ENCODE data around the gene HOXA10. TPM values are rescaled to one million over a fixed set of nuclear protein-coding genes. Genes with fewer than 3 reads are reported as not detected.
A peak's percentile ranks its signal among the peaks of the same experiment; 100 is the strongest.

HOXA10 gene
- total RNA-seq, 2 donors from 2014 or later = not detected

DNA sequence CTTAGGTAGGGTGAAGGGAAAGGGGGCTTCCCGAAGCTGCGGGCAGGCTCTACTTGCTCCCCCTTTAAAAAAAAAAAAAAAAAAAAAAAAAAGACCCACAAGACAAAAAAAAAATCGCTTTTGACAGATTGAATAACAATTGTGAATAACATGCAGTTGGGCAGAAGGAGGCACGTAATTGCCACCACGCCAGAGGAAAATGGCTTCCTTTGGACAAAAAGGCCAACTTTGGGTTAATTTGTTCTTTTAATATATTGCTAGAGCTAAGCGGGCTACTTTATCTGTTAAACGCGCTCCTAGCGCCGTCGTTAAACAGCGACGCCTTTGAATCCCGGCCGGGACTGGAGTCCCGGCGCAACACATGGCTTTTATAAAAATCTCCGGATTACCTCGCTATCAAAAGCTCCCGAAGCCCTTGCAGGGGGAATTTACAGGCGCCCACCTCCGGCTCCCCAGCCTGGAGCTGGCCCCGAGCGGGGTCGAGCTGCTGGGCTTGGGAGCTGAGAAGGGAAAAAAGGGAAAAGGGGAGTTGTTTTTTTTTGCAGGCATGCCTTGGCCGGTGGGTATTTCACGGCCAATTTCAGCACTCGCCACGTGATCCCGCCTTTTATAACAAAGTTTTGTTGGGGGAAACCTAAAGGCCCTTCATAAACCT is 9.7 kb upstream of the HOXA10 start:
- H3K27me3 Mint-ChIP-seq (ENCODE audit: insufficient read depth) = peaks cover 100% of the 10 kb centered on the region
- no peaks in the 10 kb centered on the region for H3K36me3 Mint-ChIP-seq (ENCODE audit: low read depth)
- Histone ChIP-seq H3K4me1 (ENCODE audit: control insufficient read depth, insufficient read depth, low read length) (peaks cover 12% of the 10 kb centered on the region), H3K4me3 (ENCODE audit: low read length) (peak overlapping the region; percentile 77), H3K27ac (ENCODE audit: low read depth, low read length) (no peak overlapping the region), H3K27me3 (ENCODE audit: control insufficient read depth, insufficient read depth, low read length, poor library complexity, severe bottlenecking) (peaks cover 100% of the 10 kb centered on the region), H3K9ac (ENCODE audit: extremely low read depth, low read length, poor library complexity, severe bottlenecking) (no peak overlapping the region), H3K9me3 (ENCODE audit: control insufficient read depth, low read length) (no peaks in the 10 kb centered on the region), H3K36me3 (ENCODE audit: control insufficient read depth, insufficient read depth, low read length) (no peaks in the 10 kb centered on the region)
- WGBS, 2 experiments (ENCODE audit: insufficient coverage in 1 of 2, insufficient read length in 1 of 2) = 2 to 4% methylated on average over 26 to 28 of the region's 30 CpGs
- peak; percentile 71 for DNase-seq
- H3K4me1 Mint-ChIP-seq = peaks cover 26% of the 10 kb centered on the region
- H3K9me3 Mint-ChIP-seq = peaks cover 4% of the 10 kb centered on the region
- TF ChIP-seq, protein P1, sequence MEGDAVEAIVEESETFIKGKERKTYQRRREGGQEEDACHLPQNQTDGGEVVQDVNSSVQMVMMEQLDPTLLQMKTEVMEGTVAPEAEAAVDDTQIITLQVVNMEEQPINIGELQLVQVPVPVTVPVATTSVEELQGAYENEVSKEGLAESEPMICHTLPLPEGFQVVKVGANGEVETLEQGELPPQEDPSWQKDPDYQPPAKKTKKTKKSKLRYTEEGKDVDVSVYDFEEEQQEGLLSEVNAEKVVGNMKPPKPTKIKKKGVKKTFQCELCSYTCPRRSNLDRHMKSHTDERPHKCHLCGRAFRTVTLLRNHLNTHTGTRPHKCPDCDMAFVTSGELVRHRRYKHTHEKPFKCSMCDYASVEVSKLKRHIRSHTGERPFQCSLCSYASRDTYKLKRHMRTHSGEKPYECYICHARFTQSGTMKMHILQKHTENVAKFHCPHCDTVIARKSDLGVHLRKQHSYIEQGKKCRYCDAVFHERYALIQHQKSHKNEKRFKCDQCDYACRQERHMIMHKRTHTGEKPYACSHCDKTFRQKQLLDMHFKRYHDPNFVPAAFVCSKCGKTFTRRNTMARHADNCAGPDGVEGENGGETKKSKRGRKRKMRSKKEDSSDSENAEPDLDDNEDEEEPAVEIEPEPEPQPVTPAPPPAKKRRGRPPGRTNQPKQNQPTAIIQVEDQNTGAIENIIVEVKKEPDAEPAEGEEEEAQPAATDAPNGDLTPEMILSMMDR (conservative IDR thresholded peaks at IDR 0.05) = no peak
- H3K4me3 Mint-ChIP-seq = peak overlapping the region; percentile 46
- H3K27ac Mint-ChIP-seq = no peak overlapping the region

DNA sequence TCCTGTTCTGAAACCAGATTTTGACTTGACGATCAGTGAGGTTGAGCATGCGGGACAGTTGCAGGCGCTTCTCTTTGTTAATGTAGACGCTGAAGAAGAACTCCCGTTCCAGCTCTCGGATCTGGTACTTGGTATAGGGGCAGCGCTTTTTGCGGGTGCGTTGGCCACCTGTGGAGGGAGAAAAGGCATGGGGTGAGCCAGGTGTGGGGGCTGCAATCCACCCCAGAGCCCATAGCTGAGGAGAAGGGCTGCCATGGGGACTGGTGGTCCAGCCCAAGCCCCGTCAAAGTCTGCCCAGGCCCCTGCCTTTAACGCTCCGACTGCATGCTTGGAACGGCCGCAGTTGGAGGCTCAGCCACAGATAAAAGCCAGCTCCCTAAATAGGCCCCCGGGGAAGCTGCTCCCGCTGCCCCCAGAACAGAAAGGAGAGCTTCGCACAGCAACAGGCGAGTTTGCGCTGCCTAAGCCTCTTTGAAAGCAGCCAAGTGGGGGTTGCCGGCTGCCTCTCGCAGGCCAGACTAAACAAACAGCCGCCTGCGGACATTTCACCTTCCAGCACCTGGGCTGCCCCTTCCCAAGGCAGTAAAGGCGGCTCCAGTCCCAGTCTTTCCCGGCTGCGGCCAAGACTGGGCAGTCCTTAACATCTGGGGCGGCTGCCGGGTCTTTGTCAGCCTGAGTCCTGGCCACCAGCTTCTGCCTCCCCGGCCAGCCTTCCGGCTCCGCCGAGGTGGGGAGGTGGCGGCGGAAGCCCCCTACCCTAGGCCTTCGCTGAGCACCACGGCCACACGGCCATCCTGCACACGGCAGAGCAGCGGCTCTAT is 9.0 kb upstream of the HOXA10 start:
- Histone ChIP-seq H3K27me3 (ENCODE audit: control insufficient read depth, insufficient read depth, low read length, poor library complexity, severe bottlenecking) (peaks cover 100% of the 10 kb centered on the region), H3K36me3 (ENCODE audit: control insufficient read depth, insufficient read depth, low read length) (no peaks in the 10 kb centered on the region), H3K27ac (ENCODE audit: low read depth, low read length) (no peak overlapping the region), H3K4me3 (ENCODE audit: low read length) (peak overlapping the region; percentile 77), H3K4me1 (ENCODE audit: control insufficient read depth, insufficient read depth, low read length) (peaks cover 6% of the 10 kb centered on the region), H3K9ac (ENCODE audit: extremely low read depth, low read length, poor library complexity, severe bottlenecking) (no peak overlapping the region), H3K9me3 (ENCODE audit: control insufficient read depth, low read length) (no peaks in the 10 kb centered on the region)
- Mint-ChIP-seq H3K36me3 (ENCODE audit: low read depth) (no peaks in the 10 kb centered on the region), H3K4me3 (peak overlapping the region; percentile 46), H3K9me3 (peaks cover 4% of the 10 kb centered on the region), H3K27ac (no peak overlapping the region), H3K4me1 (peaks cover 19% of the 10 kb centered on the region), H3K27me3 (ENCODE audit: insufficient read depth) (peaks cover 100% of the 10 kb centered on the region)
- 3 to 17% methylated on average over 12 to 37 of the region's 39 CpGs for WGBS, 2 experiments (ENCODE audit: insufficient coverage in 1 of 2, insufficient read length in 1 of 2)
- TF ChIP-seq, protein P1 (conservative IDR thresholded peaks at IDR 0.05) = no peak
- peak; percentile 89 for DNase-seq

DNA sequence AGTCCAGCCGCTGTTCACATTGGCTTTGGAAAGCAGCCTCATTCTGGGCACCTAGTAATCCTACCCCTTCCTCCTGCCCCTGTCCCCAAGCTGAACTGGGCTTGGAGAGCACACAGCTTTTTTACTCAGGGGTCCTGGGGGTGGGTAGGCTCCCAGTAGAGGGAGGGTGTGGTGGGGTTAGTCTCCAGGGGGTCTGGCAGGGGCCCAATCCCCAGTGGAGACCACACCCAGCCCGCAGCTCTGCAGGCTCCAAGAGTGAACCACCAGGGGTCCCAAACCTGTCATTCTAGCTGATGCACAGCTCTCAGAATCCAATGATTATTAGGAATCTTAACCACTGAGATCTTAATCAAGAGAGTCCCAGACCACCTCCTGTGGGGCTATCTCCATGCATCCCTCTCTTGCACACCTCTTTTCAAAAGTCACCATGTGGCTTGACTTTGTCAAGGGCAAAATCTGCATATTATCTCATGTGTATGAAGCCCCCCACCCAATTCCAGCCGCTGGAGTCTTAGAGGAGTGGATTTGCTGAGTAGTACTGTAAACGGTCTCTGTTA is 8.2 kb upstream of the HOXA10 start:
- TF ChIP-seq, protein P1 (conservative IDR thresholded peaks at IDR 0.05) = no peak
- Histone ChIP-seq H3K27me3 (ENCODE audit: control insufficient read depth, insufficient read depth, low read length, poor library complexity, severe bottlenecking) (peaks cover 100% of the 10 kb centered on the region), H3K36me3 (ENCODE audit: control insufficient read depth, insufficient read depth, low read length) (no peaks in the 10 kb centered on the region), H3K27ac (ENCODE audit: low read depth, low read length) (no peak overlapping the region), H3K4me3 (ENCODE audit: low read length) (no peak overlapping the region), H3K9me3 (ENCODE audit: control insufficient read depth, low read length) (no peaks in the 10 kb centered on the region), H3K9ac (ENCODE audit: extremely low read depth, low read length, poor library complexity, severe bottlenecking) (no peak overlapping the region), H3K4me1 (ENCODE audit: control insufficient read depth, insufficient read depth, low read length) (peaks cover 6% of the 10 kb centered on the region)
- Mint-ChIP-seq H3K4me3 (no peak overlapping the region), H3K9me3 (peaks cover 4% of the 10 kb centered on the region), H3K27me3 (ENCODE audit: insufficient read depth) (peaks cover 100% of the 10 kb centered on the region), H3K4me1 (peaks cover 19% of the 10 kb centered on the region), H3K36me3 (ENCODE audit: low read depth) (no peaks in the 10 kb centered on the region), H3K27ac (no peak overlapping the region)
- WGBS, 2 experiments (ENCODE audit: insufficient coverage in 1 of 2, insufficient read length in 1 of 2) = 29 to 33% methylated on average over 1 to 4 of the region's 4 CpGs
- DNase-seq = no peak

Data from endodermal cell (in vitro differentiated cells).